ENCODE results near the gene RING1. TPM values are rescaled to one million over a fixed set of nuclear protein-coding genes. Genes with fewer than 3 reads are reported as not detected.

RING1 gene
- total and polyA plus RNA-seq, 2 experiments from 2014 or later: 6.4 to 16.0 TPM

- Mint-ChIP-seq H3K36me3 (ENCODE audit: low read depth) (peaks cover 42% of the 10 kb centered on the region), H3K27ac (no peak overlapping the region), H3K4me3 (peak overlapping the region; percentile 84; the same call in 2 of the 3 replicates), H3K4me1 (peaks cover 58% of the 10 kb centered on the region), H3K27me3 (ENCODE audit: insufficient read depth, low read depth, poor library complexity) (peaks cover 49% of the 10 kb centered on the region), H3K9me3 (no peaks in the 10 kb centered on the region; the same call in 2 of the 3 replicates)
- no peaks in the 10 kb centered on the region for H3K9me2 ChIP-seq (ENCODE audit: insufficient read depth)
- peaks cover 18% of the 10 kb centered on the region for H3F3A ChIP-seq (replicated peaks; ENCODE audit: low read depth)
- no peak for TF ChIP-seq ZNF114 (CRISPR knock-in tag; IDR thresholded peaks at IDR 0.05)
- TF ChIP-seq STAT1 (IDR thresholded peaks at IDR 0.05; ENCODE audit: unreplicated experiment): no peak
- no peak for TF ChIP-seq CREB1 (CRISPR knock-in tag; IDR thresholded peaks at IDR 0.05; ENCODE audit: low read depth)
- no peak for TF ChIP-seq POLR2AphosphoS5 (IDR thresholded peaks at IDR 0.05; ENCODE audit: low read depth)
- TF ChIP-seq EZH2phosphoT487 (IDR thresholded peaks at IDR 0.05; ENCODE audit: unreplicated experiment): no peak
- peaks cover 21% of the 10 kb centered on the region for H4K20me1 ChIP-seq (replicated peaks; ENCODE audit: insufficient read depth)
- DNase-seq (ENCODE audit: low spot score) (peak; percentile 41), ATAC-seq (no peak)
- no peak overlapping the region for H3K27ac ChIP-seq (ENCODE audit: low read depth)
- peaks cover 63% of the 10 kb centered on the region for H3K27me3 ChIP-seq (ENCODE audit: insufficient read depth)
- H3K36me3 ChIP-seq (ENCODE audit: insufficient read depth): peaks cover 11% of the 10 kb centered on the region; the same call in 1 of the 2 replicates
- no peak overlapping the region for H2AFZ ChIP-seq
- peaks cover 39% of the 10 kb centered on the region for H3K4me1 ChIP-seq (ENCODE audit: insufficient read depth)
- H3K79me2 ChIP-seq (replicated peaks; ENCODE audit: insufficient read depth): peaks cover 11% of the 10 kb centered on the region
- H3K4me2 ChIP-seq: peak overlapping the region; percentile 97
- H3K4me3 ChIP-seq: peak overlapping the region; percentile 96
These were observed 1.3 kb upstream of the RING1 start for GRCh38 chr6:33206864-33207551.

GRCh38 chr6:33207552-33208090 is 679 bp upstream of the RING1 start:
- Mint-ChIP-seq H3K27ac (no peak overlapping the region; the same call in 1 of the 2 replicates), H3K9me3 (no peaks in the 10 kb centered on the region; the same call in 2 of the 3 replicates), H3K27me3 (ENCODE audit: insufficient read depth, low read depth, poor library complexity) (peaks cover 51% of the 10 kb centered on the region), H3K4me3 (peak overlapping the region; percentile 79), H3K36me3 (ENCODE audit: low read depth) (peaks cover 36% of the 10 kb centered on the region), H3K4me1 (peaks cover 58% of the 10 kb centered on the region)
- Histone ChIP-seq H3K4me1 (ENCODE audit: insufficient read depth) (peaks cover 44% of the 10 kb centered on the region), H3K4me2 (peak overlapping the region; percentile 97), H3K27ac (ENCODE audit: low read depth) (no peak overlapping the region), H3F3A (replicated peaks; ENCODE audit: low read depth) (peaks cover 23% of the 10 kb centered on the region), H3K9me2 (ENCODE audit: insufficient read depth) (no peaks in the 10 kb centered on the region), H3K79me2 (replicated peaks; ENCODE audit: insufficient read depth) (peaks cover 5% of the 10 kb centered on the region; the same call in 1 of the 2 replicates), H3K36me3 (ENCODE audit: insufficient read depth) (peaks cover 6% of the 10 kb centered on the region; the same call in 1 of the 2 replicates), H2AFZ (peak overlapping the region; percentile 94), H3K4me3 (peak overlapping the region; percentile 96), H4K20me1 (replicated peaks; ENCODE audit: insufficient read depth) (peaks cover 21% of the 10 kb centered on the region; the same call in 1 of the 2 replicates), H3K27me3 (ENCODE audit: insufficient read depth) (peaks cover 69% of the 10 kb centered on the region)
- no peak for TF ChIP-seq POLR2AphosphoS5 (IDR thresholded peaks at IDR 0.05; ENCODE audit: low read depth)
- peak; percentile 42 for TF ChIP-seq EZH2 (IDR thresholded peaks at IDR 0.05; ENCODE audit: low read depth, unreplicated experiment)
- DNase-seq (ENCODE audit: low spot score) (peak; percentile 73), ATAC-seq (peak; percentile 4)

- H3F3A ChIP-seq (replicated peaks; ENCODE audit: low read depth): peaks cover 7% of the 10 kb centered on the region; the same call in 1 of the 2 replicates
- Mint-ChIP-seq H3K4me3 (peak overlapping the region; percentile 79; the same call in 2 of the 3 replicates), H3K4me1 (peaks cover 51% of the 10 kb centered on the region), H3K9me3 (no peaks in the 10 kb centered on the region; the same call in 2 of the 3 replicates), H3K27ac (no peak overlapping the region), H3K27me3 (ENCODE audit: insufficient read depth, low read depth, poor library complexity) (peaks cover 72% of the 10 kb centered on the region), H3K36me3 (ENCODE audit: low read depth) (peaks cover 19% of the 10 kb centered on the region)
- H3K4me3 ChIP-seq: no peak overlapping the region
- DNase-seq (ENCODE audit: low spot score): no peak
- no peak overlapping the region for H3K27ac ChIP-seq (ENCODE audit: low read depth)
- peaks cover 53% of the 10 kb centered on the region for H3K4me1 ChIP-seq (ENCODE audit: insufficient read depth)
- H3K79me2 ChIP-seq (replicated peaks; ENCODE audit: insufficient read depth): peaks cover 5% of the 10 kb centered on the region; the same call in 1 of the 2 replicates
- H3K4me2 ChIP-seq: no peak overlapping the region
- no peak overlapping the region for H2AFZ ChIP-seq
- H3K9me2 ChIP-seq (ENCODE audit: insufficient read depth): no peaks in the 10 kb centered on the region
- ATAC-seq: no peak
- H4K20me1 ChIP-seq (replicated peaks; ENCODE audit: insufficient read depth): peaks cover 17% of the 10 kb centered on the region; the same call in 1 of the 2 replicates
- peaks cover 91% of the 10 kb centered on the region for H3K27me3 ChIP-seq (ENCODE audit: insufficient read depth)
- no peaks in the 10 kb centered on the region for H3K36me3 ChIP-seq (ENCODE audit: insufficient read depth)
- TF ChIP-seq ZNF331 (CRISPR knock-in tag; IDR thresholded peaks at IDR 0.05; ENCODE audit: low read depth): no peak
- TF ChIP-seq CREB1 (CRISPR knock-in tag; IDR thresholded peaks at IDR 0.05; ENCODE audit: low read depth): no peak
- no peak for TF ChIP-seq JUNB (IDR thresholded peaks at IDR 0.05; ENCODE audit: unreplicated experiment)
- no peak for TF ChIP-seq REST (IDR thresholded peaks at IDR 0.05; ENCODE audit: unreplicated experiment)
- no peak for TF ChIP-seq ZNF114 (CRISPR knock-in tag; IDR thresholded peaks at IDR 0.05)
These were observed 1.6 kb downstream of the RING1 start for GRCh38 chr6:33209856-33210255.

Data from GM23338 (cell line).